SK-N-SH treated with all-trans-retinoic acid at 6 μM for 48 hours (cell line): Measurements from ENCODE around the gene STEAP3.

Experiments
- BACH2 ChIP-seq: fragments of 250-450 bp; sonication (Bioruptor Pico); IDR thresholded peaks from 2 replicates; pipeline ENCODE4 v1.9.0; 2021; ENCODE audit warnings: mild to moderate bottlenecking, borderline replicate concordance
- CREB5 ChIP-seq: fragments of 250-450 bp; sonication (Bioruptor Pico); IDR thresholded peaks from 2 replicates; pipeline ENCODE4 v1.5.1; 2020; ENCODE audit warnings: low read depth, mild to moderate bottlenecking, moderate library complexity
- ESRRG ChIP-seq: fragments of 250-450 bp; sonication (Bioruptor Pico); IDR thresholded peaks from 2 replicates; pipeline ENCODE4 v1.6.1; 2021; ENCODE audit warnings: mild to moderate bottlenecking
- GLIS3 ChIP-seq: fragments of 250-450 bp; sonication (Bioruptor Pico); IDR thresholded peaks from 2 replicates; pipeline ENCODE4 v1.5.0; 2020; ENCODE audit warnings: mild to moderate bottlenecking, moderate library complexity
- PPARA ChIP-seq: fragments of 250-450 bp; sonication (Bioruptor Pico); IDR thresholded peaks from 2 replicates; pipeline ENCODE4 v1.5.0; 2020; ENCODE audit warnings: mild to moderate bottlenecking, borderline replicate concordance
- RARB ChIP-seq: fragments of 250-450 bp; sonication (Bioruptor Pico); IDR thresholded peaks from 2 replicates; pipeline ENCODE4 v1.8.0; 2021; ENCODE audit warnings: mild to moderate bottlenecking, moderate library complexity
- TOX ChIP-seq: fragments of 250-450 bp; sonication (Bioruptor Pico); IDR thresholded peaks from 2 replicates; pipeline ENCODE4 v1.8.0; 2021; ENCODE audit warnings: mild to moderate bottlenecking, moderate library complexity, borderline replicate concordance
- ZFP3 ChIP-seq: fragments of 250-450 bp; sonication (Bioruptor Pico); IDR thresholded peaks from 2 replicates; pipeline ENCODE4 v1.5.0; 2020; ENCODE audit warnings: mild to moderate bottlenecking, moderate library complexity
- ZFP30 ChIP-seq: fragments of 450-650 bp; formaldehyde crosslinking; IDR thresholded peaks from 2 replicates; pipeline ENCODE4 v1.5.0; 2022; ENCODE audit warnings: mild to moderate bottlenecking, moderate library complexity
- ZNF565 ChIP-seq: fragments of 450-650 bp; formaldehyde crosslinking; conservative IDR thresholded peaks from 2 replicates; pipeline ENCODE4 v1.5.0; 2020; ENCODE audit warnings: low read depth, mild to moderate bottlenecking, moderate library complexity
- TF ChIP-seq, protein P1 (sequence below): fragments of 250-450 bp; sonication (Bioruptor Pico); IDR thresholded peaks from 2 replicates; pipeline ENCODE4 v1.8.0; 2021; ENCODE audit warnings: low read depth, mild to moderate bottlenecking, moderate library complexity, borderline replicate concordance
- TF ChIP-seq, protein P2 (sequence below): fragments of 250-450 bp; sonication (Bioruptor Pico); IDR thresholded peaks from 2 replicates; pipeline ENCODE4 v1.8.0; 2020; ENCODE audit warnings: mild to moderate bottlenecking, moderate library complexity, borderline replicate concordance

DNA sequence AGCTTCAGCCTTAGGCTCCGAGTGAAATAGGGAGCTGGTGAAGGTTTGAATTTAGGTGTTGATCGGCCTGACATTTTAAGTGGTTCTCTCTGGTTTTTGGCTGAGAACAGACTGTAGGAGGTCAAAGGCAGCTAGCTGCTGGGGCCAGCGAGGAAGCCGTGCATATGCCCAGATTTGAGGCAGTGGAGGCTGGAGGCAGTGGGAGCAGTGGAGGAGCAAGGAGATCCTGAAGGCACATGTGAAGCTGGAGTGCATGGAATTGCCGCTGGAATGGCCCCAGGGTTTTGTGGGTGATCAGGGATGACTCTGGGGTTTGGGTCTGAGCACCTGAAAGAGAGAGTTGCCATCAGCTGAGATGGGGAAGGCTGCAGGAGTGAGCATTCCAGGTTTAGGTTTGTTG, 25.1 kb downstream of the STEAP3 start:
- no peak for TF ChIP-seq ESRRG (CRISPR knock-in tag)
- no peak for TF ChIP-seq ZFP3
- no peak for TF ChIP-seq ZNF565 (CRISPR knock-in tag)
- no peak for TF ChIP-seq CREB5 (CRISPR knock-in tag)
- TF ChIP-seq RARB (CRISPR knock-in tag), result no peak
- TF ChIP-seq, protein P1, sequence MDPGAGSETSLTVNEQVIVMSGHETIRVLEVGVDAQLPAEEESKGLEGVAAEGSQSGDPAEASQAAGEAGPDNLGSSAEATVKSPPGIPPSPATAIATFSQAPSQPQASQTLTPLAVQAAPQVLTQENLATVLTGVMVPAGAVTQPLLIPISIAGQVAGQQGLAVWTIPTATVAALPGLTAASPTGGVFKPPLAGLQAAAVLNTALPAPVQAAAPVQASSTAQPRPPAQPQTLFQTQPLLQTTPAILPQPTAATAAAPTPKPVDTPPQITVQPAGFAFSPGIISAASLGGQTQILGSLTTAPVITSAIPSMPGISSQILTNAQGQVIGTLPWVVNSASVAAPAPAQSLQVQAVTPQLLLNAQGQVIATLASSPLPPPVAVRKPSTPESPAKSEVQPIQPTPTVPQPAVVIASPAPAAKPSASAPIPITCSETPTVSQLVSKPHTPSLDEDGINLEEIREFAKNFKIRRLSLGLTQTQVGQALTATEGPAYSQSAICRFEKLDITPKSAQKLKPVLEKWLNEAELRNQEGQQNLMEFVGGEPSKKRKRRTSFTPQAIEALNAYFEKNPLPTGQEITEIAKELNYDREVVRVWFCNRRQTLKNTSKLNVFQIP (CRISPR knock-in tag), result no peak
- TF ChIP-seq, protein P2, sequence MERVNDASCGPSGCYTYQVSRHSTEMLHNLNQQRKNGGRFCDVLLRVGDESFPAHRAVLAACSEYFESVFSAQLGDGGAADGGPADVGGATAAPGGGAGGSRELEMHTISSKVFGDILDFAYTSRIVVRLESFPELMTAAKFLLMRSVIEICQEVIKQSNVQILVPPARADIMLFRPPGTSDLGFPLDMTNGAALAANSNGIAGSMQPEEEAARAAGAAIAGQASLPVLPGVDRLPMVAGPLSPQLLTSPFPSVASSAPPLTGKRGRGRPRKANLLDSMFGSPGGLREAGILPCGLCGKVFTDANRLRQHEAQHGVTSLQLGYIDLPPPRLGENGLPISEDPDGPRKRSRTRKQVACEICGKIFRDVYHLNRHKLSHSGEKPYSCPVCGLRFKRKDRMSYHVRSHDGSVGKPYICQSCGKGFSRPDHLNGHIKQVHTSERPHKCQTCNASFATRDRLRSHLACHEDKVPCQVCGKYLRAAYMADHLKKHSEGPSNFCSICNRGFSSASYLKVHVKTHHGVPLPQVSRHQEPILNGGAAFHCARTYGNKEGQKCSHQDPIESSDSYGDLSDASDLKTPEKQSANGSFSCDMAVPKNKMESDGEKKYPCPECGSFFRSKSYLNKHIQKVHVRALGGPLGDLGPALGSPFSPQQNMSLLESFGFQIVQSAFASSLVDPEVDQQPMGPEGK, result no peak
- no peak for TF ChIP-seq GLIS3 (CRISPR knock-in tag)
- no peak for TF ChIP-seq ZFP30 (CRISPR knock-in tag)
- no peak for TF ChIP-seq BACH2 (CRISPR knock-in tag)
- no peak for TF ChIP-seq TOX
- no peak for TF ChIP-seq PPARA (CRISPR knock-in tag)
